Hematopoietic multipotent progenitor cell treated with erythropoietin and hydrocortisone succinate and interleukin-3 and kit ligand, for 4 days (in vitro differentiated cells): ENCODE results near the gene KCNH1.
"Not testable (repeated sequence)": the region's sequence is repeated elsewhere in the genome, so short reads cannot be mapped to it uniquely, and the experiment has no call there.

Experiments used
- DNase-seq: peaks from one replicate; pipeline ENCODE4 v3.0.0-alpha.2; 2015

Gene KCNH1

GRCh38 chr1:211099393-211099792 lies 34.6 kb downstream of the KCNH1 start:
- no peak for DNase-seq

- no peak for DNase-seq
Measured at GRCh38 chr1:211095381-211095780, 38.6 kb downstream of the KCNH1 start.

DNA sequence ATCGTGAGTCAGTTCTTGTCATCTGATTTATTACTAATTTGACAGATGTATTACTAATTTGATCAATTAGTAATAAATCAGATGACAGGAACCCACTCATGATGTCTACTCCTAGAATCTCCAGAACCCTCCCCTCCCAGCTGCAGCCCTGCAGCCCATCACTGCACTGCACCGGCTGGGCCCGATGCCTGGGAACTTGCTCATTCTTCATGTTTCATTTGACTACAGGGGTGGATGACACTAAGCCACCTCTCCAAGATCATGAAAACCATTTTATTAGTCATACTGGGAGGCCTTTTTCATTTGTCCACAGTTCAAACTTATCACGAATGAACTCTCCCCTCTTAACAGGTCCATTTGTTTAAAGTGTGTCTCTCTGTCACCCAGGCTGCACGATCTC lies 41.0 kb downstream of the KCNH1 start:
- no peak for DNase-seq

- no peak for DNase-seq
Measured at GRCh38 chr1:211091867-211092266, 42.1 kb downstream of the KCNH1 start.

DNA sequence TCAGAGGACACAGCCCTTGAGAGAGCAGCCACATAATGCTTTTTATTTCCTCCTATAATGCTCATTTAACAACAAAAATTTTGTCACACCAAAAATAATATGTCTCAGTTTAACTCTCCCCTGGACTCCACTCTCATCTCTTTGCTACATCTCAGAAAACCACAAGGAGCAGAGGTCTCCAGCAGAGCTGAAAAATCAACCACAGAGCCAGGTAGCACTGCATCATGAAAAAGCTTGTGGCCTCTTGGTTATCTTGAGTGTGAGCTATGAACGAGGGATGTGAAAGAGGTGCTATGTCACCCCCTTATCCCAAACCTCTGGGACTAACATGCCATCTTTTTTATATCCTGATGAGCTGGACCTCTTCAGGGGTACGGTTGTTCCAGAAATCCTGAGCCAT lies 44.4 kb downstream of the KCNH1 start:
- no peak for DNase-seq

GRCh38 chr1:211088156-211088555 lies 45.8 kb downstream of the KCNH1 start:
- no peak for DNase-seq

- no peak for DNase-seq
Measured at GRCh38 chr1:211082824-211083223, 51.1 kb downstream of the KCNH1 start.

DNA sequence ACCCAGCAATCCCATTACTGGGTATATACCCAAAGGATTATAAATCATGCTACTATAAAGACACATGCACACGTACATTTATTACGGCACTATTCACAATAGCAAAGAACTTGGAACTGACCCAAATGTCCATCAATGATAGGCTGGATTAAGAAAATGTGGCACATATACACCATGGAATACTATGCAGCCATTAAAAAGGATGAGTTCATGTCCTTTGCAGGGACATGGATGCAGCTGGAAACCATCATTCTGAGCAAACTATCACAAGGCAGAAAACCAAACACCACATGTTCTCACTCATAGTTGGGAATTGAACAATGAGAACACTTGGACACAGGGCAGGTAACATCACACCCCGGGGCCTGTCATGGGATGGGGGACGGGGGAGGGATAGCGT lies 52.5 kb downstream of the KCNH1 start:
- DNase-seq: not testable (repeated sequence)

DNA sequence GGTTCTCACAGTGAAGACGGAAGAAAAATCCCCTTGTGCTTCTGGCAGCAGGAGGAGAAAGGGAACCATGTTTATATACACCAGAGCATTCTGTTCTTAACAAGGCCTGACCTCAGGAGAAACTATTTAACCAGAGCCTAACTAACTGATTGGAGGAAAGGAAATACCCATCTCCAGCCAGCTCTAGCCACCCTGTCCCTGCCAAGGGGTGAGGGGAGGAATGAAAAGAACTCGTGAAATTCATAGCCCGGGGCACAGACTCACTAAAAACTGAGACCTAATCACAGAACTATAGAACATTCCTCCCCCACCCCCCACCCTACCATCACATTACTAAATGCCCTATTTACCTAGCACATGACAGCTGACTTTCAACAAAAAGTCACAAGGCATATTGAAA lies 65.0 kb downstream of the KCNH1 start:
- no peak for DNase-seq

- no peak for DNase-seq
Measured at GRCh38 chr1:211066781-211067384, 67.1 kb downstream of the KCNH1 start.

- not testable (repeated sequence) for DNase-seq
Measured at GRCh38 chr1:211041838-211042237, 92.1 kb downstream of the KCNH1 start.

DNA sequence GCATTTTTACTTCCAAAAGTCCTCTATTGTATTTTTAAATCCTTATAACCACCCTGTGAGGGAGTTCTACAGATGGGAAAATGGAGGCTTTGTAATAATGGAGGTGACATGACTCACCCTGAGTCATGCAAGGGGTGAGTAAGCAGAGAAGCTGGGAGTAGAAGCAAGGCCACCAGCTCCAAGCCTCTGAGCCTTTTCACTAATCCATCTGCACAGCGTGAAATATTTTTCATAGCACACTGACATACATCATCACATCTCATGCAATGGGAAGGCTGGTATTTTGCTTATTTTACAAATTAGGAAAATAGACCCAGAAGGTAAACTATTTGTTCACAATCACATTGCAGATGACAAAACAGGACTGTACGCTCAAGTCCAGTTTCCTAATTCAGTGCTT lies 96.9 kb downstream of the KCNH1 start:
- DNase-seq: no peak

- no peak for DNase-seq
Measured at GRCh38 chr1:211036381-211037060, 97.4 kb downstream of the KCNH1 start.

- DNase-seq: no peak
Measured at GRCh38 chr1:211035821-211036380, 98.0 kb downstream of the KCNH1 start.

DNA sequence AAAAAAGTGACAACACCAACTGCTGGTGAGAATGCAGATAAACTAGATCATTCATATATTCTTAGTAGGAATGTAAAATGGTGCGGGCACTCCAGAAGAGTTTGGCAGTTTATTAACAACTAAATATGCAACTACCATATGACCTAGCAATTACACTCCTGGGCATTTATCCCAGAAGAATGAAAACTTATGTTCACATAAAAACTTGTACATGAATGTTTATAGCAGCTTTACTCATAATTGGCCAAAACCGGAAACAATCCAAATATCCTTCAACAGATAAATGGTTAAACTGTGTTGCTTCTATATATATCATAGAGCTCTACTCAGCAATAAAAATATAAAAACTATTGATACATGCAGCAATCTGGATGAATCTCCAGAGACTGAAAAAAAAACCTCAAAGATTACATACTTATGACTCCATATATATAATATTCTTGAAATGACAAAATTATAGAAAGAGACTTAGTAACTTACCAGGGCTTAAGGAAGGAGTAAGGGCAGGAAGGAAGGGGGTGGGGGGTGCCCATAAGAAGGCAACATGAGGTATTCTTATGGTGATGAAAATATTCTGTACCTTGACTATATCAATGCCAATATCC lies 99.9 kb downstream of the KCNH1 start:
- no peak for DNase-seq

DNA sequence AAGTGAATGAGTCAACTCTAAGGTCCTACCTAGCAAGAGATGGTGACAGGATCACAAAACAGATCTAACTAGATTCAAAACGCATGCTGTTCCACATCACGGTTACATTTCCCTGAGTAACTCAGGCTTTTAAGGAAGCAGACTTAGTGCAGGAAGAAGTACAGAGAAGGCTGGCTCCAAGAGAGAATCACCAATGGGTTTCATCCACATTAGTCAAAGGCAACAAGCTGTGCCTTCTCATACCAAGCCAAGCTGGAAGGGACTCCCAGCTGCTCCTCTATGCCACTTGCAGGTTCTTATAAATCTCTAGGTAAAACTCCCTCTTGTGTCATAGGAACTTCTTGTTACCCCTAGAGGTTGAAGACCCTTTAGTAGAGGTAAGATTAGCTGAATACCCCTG lies 109.0 kb downstream of the KCNH1 start:
- DNase-seq: no peak

- no peak for DNase-seq
Measured at GRCh38 chr1:211019266-211019665, 114.7 kb downstream of the KCNH1 start.

DNA sequence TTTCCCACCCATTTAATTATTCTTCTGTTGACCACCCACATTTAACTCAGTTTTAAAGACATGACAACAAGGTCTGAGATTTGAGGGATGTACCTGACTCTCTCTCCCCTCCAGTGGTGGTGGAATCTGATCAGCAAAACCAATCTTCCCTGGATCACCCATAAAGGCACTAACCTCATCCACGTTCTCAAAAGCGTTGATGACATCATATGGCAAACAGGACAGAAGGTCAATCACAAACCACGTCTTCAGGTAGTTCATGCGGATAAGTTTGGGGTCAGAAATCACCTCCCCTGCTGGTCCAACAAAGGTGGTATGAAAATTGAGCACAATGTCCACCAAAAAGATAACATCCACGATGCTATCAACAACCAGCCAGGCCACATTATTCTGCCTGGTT lies 115.3 kb downstream of the KCNH1 start:
- no peak for DNase-seq

GRCh38 chr1:211017075-211017718 lies 116.8 kb downstream of the KCNH1 start:
- no peak for DNase-seq

DNA sequence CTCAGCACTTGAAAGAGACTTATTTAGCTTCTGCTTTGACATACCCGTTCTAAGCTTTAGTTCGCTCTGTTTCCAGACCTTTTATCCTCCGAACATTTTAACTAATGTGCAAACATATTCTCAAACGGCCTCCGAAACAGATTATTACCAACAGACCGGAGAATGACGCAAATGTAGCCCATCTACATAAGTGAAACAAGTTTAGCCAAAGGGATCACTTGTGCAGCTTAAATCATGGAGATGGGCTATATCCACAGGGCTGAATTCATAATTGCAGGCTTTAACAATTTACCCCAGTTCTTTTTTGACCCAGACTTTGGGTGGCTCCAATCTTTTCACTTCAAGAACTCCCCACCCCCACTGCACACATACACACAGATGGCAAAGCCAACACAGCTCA lies 119.7 kb downstream of the KCNH1 start:
- no peak for DNase-seq

DNA sequence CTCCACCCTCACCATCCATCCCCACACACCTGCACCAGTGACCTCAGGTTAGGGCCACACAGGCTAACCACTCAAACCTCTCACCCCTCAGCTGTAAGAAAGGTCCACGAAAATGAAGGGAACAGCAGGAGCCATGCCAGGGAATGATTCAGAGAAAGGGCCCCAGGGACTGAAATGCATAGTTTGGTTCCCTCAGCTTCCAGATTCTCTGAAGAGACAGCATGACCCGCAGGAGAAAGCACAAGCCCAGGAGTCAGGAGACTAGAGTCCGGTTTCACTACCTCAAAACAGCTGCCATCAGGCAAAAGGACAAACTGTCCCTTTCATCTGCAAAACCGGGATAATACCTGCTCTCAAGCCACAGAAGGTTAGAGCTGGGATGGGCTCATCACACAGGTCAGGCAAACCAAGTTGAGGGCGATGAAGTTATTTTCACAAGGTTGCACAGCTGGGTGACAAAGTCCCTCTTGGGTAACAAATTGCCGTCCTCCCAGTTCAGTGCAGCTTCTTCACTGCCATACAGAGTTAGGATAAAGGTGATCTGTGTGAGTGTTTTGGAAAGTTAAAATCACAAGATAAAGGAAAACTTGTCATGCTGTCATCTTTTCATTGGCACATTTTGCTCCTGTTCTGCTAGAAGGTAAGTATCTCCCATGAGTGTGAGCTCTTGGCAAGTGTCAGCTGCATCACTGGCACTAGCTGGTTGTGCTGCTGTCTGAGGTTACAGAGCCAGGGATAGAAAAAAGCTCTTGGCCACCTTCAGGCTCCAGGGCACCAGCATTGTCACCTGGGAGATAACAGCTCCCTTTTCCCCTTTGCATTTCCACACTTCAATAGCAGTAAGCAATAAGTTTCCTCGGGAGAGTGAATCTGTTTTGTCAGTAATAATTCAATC lies 120.4 kb downstream of the KCNH1 start:
- DNase-seq: no peak

DNA sequence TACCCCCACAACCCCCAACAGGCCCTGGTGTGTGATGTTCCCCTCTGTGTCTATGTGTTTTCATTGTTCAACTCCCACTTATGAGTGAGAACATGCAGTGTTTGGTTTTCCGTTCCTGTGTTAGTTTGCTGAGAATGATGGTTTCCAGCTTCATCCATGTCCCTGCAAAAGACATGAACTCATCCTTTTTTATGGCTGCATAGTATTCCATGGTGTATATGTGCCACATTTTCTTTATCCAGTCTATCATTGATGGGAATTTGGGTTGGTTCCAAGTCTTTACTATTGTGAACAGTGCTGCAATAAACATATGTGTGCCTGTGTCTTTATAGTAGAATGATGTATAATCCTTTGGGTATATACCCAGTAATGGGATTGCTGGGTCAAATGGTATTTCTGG lies 122.8 kb downstream of the KCNH1 start:
- not testable (repeated sequence) for DNase-seq

DNA sequence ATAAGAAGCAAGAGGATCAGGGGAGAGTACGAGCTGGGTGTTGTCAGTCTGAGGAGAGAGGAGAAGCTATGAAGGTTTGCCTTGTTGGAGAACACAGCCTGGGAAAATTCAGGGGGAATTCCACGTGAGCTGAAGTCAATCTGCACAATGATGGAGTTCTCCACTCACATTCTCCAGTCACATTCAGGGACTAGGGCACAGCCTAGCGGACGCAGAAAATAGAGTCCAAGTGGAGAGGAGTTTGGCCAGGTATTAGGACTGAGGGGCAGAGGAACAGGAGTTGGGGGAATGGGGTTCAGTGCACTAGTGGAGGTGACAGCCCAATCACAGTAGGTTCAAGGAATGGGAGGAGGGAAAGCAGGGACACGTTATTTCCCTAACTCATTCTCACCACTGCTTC lies 124.0 kb downstream of the KCNH1 start:
- DNase-seq: no peak
